Measurements from ENCODE around the gene CRYGA.

Gene CRYGA

DNA sequence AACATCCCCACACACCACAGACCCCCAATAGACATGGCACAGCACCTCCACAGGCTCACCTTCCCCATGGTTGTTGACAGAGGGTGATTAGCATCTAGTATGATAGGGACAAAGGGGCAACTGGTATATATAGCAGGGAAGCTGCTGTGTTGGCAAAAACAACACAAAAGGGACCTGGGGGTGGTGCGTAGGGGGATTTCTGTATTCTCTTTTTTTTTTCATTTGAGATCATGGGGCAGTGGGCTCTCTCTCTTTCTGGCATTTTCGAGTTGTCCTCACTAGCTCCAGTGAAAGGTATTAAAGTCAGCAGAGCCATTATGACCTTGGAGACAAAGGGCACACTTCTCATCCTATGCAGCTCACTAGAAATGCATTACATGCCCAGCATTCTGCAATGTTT lies at the start of gene CRYGA:
Gene CRYGA (minus strand): TSS at position 101 of the 400 bp plus-strand sequence. CDS start 33 bp downstream, at position 68.
- peaks cover 3% of the 10 kb centered on the region; the same call in 1 of the 2 replicates for H3K4me1 ChIP-seq (ENCODE audit: insufficient read depth, low read length)
- H3K9ac ChIP-seq (ENCODE audit: low read depth, low read length) = no peak within 1 kb of the TSS
- no peaks in the 10 kb centered on the region for H3K36me3 ChIP-seq (ENCODE audit: insufficient read depth, low read depth, low read length)
- H3K27ac ChIP-seq (ENCODE audit: low read length) = no peak within 1 kb of the TSS
- H3K27me3 ChIP-seq (ENCODE audit: insufficient read depth, low read length) = no peaks in the 10 kb centered on the region
- H3K9me3 ChIP-seq (ENCODE audit: insufficient read depth, low read depth, low read length) = no peaks in the 10 kb centered on the region
- no peak within 1 kb of the TSS for H3K4me3 ChIP-seq (ENCODE audit: low read length)

- Histone ChIP-seq H3K27ac (ENCODE audit: low read length) (no peak overlapping the region), H3K4me1 (ENCODE audit: insufficient read depth, low read length) (no peaks in the 10 kb centered on the region), H3K9ac (ENCODE audit: low read depth, low read length) (no peak overlapping the region), H3K36me3 (ENCODE audit: insufficient read depth, low read depth, low read length) (no peaks in the 10 kb centered on the region), H3K9me3 (ENCODE audit: insufficient read depth, low read depth, low read length) (no peaks in the 10 kb centered on the region), H3K27me3 (ENCODE audit: insufficient read depth, low read length) (no peaks in the 10 kb centered on the region), H3K4me3 (ENCODE audit: low read length) (no peak overlapping the region)
These were observed 47.5 kb upstream of the CRYGA start for GRCh38 chr2:208210688-208211451.

- Histone ChIP-seq H3K27ac (ENCODE audit: low read length) (no peak overlapping the region), H3K4me1 (ENCODE audit: insufficient read depth, low read length) (no peaks in the 10 kb centered on the region), H3K4me3 (ENCODE audit: low read length) (no peak overlapping the region)
These were observed 45.1 kb upstream of the CRYGA start for GRCh38 chr2:208208335-208209085.

DNA sequence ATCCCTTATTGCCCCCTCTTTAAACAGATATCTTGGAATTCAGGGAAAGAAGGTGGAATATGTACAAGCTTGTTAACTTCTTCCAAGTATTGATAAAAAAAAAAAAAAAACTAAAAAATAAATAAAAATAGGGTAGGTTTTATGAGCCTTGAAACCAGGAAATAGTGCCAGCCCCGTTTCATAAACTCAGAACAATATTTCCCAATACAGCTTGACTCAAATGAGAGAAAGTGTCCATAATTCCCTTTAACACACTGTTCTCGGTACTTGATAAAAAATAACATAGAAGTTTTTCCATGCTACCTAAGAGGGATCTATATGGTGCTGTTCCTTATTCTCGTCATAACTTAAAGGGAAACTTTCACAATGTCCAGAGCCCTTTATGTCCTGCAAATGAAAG lies 44.4 kb upstream of the CRYGA start:
- Histone ChIP-seq H3K36me3 (ENCODE audit: insufficient read depth, low read depth, low read length) (no peaks in the 10 kb centered on the region), H3K4me3 (ENCODE audit: low read length) (no peak overlapping the region), H3K9me3 (ENCODE audit: insufficient read depth, low read depth, low read length) (no peaks in the 10 kb centered on the region), H3K4me1 (ENCODE audit: insufficient read depth, low read length) (no peaks in the 10 kb centered on the region), H3K27ac (ENCODE audit: low read length) (no peak overlapping the region), H3K9ac (ENCODE audit: low read depth, low read length) (no peak overlapping the region), H3K27me3 (ENCODE audit: insufficient read depth, low read length) (no peaks in the 10 kb centered on the region)

More at GRCh38 chr2:208208335-208209085, 45.1 kb upstream of the CRYGA start:
- H3K27me3 ChIP-seq (ENCODE audit: insufficient read depth, low read length) = no peaks in the 10 kb centered on the region
- no peaks in the 10 kb centered on the region for H3K9me3 ChIP-seq (ENCODE audit: insufficient read depth, low read depth, low read length)
- no peak overlapping the region for H3K9ac ChIP-seq (ENCODE audit: low read depth, low read length)
- no peaks in the 10 kb centered on the region for H3K36me3 ChIP-seq (ENCODE audit: insufficient read depth, low read depth, low read length)

DNA sequence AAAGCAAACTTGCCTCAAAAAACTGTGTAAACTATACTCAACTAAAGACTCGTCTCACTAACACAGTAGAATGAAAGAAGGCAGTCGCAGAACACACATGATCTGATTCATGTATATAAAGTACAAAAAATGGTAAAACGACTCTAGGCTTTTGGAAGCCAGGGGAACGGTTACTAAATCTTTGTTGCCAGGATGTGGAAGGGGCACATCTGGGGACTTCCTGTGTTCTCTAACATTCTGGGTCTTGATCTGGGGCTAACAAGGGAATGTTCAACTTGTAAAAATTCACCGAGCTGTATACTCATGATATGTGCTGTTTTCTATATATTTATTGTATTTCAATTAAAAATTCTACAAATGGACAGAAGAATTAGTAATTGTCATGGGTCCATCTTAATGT lies 40.8 kb upstream of the CRYGA start:
- Histone ChIP-seq H3K27me3 (ENCODE audit: insufficient read depth, low read length) (no peaks in the 10 kb centered on the region), H3K9me3 (ENCODE audit: insufficient read depth, low read depth, low read length) (no peaks in the 10 kb centered on the region), H3K4me3 (ENCODE audit: low read length) (no peak overlapping the region), H3K36me3 (ENCODE audit: insufficient read depth, low read depth, low read length) (no peaks in the 10 kb centered on the region), H3K4me1 (ENCODE audit: insufficient read depth, low read length) (no peaks in the 10 kb centered on the region), H3K27ac (ENCODE audit: low read length) (no peak overlapping the region), H3K9ac (ENCODE audit: low read depth, low read length) (no peak overlapping the region)

DNA sequence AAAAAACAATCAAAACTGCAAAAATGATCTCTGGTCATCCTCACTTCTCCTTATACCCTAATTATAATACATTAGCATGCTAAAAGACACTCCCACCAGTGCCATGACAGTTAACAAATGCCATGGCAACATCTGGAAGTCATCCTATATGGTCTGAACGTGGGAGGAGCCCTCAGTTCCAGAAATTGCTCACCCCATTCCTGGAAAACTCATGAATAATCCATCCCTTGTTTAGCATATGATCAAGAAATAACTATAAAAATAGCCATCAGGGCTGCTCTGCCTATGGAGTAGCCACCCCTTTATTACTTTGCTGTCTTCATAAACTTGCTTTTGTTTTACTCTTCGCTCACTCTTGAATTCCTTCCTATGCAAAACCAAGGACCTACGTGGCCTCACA lies 32.1 kb upstream of the CRYGA start:
- no peaks in the 10 kb centered on the region for H3K36me3 ChIP-seq (ENCODE audit: insufficient read depth, low read depth, low read length)
- no peak overlapping the region for H3K27ac ChIP-seq (ENCODE audit: low read length)
- H3K9me3 ChIP-seq (ENCODE audit: insufficient read depth, low read depth, low read length) = no peaks in the 10 kb centered on the region
- H3K4me1 ChIP-seq (ENCODE audit: insufficient read depth, low read length) = no peaks in the 10 kb centered on the region; the same call in 1 of the 2 replicates
- no peak overlapping the region for H3K9ac ChIP-seq (ENCODE audit: low read depth, low read length)
- no peaks in the 10 kb centered on the region for H3K27me3 ChIP-seq (ENCODE audit: insufficient read depth, low read length)
- no peak overlapping the region for H3K4me3 ChIP-seq (ENCODE audit: low read length)

DNA sequence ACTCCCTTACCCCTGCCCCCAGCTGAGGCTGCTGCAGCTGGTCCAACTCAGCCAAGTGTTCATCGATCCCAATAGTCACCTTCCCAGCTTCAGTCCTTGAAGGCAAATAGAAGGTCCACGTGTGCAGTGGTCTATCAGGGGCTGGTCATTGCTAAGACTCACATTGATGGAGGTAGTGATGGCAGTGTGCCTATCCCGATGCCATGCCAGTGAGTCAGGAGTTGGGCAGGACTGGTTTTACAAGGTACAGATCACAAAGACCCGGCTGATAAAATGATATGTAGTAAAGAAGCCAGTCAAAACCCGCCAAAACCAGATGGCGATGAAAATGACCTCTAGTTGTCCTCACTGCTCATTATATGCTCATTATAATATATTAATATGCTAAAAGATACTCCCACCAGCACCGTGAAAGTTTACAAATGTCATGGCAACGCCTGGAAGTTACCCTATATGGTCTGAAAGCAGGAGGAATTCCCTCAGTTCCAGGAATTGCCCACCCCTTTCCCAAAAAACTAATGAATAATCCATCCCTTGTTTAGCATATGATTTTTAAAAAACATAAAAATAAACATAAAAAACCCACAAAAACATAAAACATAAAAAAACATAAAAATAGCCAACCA lies 29.3 kb upstream of the CRYGA start:
- H3K9me3 ChIP-seq (ENCODE audit: insufficient read depth, low read depth, low read length) = no peaks in the 10 kb centered on the region
- no peak overlapping the region for H3K9ac ChIP-seq (ENCODE audit: low read depth, low read length)
- no peak overlapping the region for H3K4me3 ChIP-seq (ENCODE audit: low read length)
- no peaks in the 10 kb centered on the region for H3K27me3 ChIP-seq (ENCODE audit: insufficient read depth, low read length)
- no peaks in the 10 kb centered on the region for H3K36me3 ChIP-seq (ENCODE audit: insufficient read depth, low read depth, low read length)
- H3K4me1 ChIP-seq (ENCODE audit: insufficient read depth, low read length) = peaks cover 12% of the 10 kb centered on the region; the same call in 1 of the 2 replicates
- H3K27ac ChIP-seq (ENCODE audit: low read length) = no peak overlapping the region

DNA sequence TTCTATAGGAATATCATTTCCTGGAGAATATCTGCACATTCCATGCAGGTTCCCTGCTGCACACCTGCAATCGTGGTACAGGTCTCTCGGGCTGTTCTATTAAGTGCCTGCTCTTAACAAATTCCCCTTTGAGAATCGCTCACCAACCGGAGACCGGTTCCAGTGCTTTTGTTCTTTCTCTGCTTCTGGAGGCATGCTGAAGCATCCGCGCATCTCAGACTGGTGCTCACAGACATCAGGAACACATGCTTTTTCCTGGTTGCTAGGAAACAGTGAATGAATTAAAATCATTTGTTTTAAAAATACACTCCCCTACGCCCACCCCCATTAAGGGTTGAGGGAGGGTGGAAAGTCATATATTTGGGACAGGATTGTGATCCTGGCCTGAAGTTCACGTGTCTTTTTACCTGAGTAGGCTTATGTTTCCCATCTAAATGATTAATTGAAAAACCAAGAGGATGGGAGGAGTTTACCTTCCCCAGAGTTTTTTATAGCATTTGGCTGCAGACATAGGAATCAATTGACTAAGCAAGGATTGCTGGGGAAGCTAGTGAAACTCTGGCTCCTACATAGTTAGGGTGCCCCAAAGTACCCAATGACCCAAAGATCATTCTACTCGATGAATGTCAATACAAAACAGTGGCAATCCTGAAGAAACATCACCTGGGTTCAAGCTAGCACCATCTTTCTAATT lies 26.6 kb upstream of the CRYGA start, which contains the start of gene C2orf80:
Gene C2orf80 (minus strand): TSS at position 221 of the 694 bp plus-strand sequence. CDS start 3,044 bp downstream, outside the sequence.
- Histone ChIP-seq H3K36me3 (ENCODE audit: insufficient read depth, low read depth, low read length) (no peaks in the 10 kb centered on the region), H3K27ac (ENCODE audit: low read length) (no peak within 1 kb of the TSS), H3K9me3 (ENCODE audit: insufficient read depth, low read depth, low read length) (no peaks in the 10 kb centered on the region), H3K4me1 (ENCODE audit: insufficient read depth, low read length) (peaks cover 23% of the 10 kb centered on the region; the same call in 1 of the 2 replicates), H3K9ac (ENCODE audit: low read depth, low read length) (peak within 1 kb of the TSS; percentile 34; the same call in 1 of the 2 replicates), H3K27me3 (ENCODE audit: insufficient read depth, low read length) (no peaks in the 10 kb centered on the region), H3K4me3 (ENCODE audit: low read length) (no peak within 1 kb of the TSS)

DNA sequence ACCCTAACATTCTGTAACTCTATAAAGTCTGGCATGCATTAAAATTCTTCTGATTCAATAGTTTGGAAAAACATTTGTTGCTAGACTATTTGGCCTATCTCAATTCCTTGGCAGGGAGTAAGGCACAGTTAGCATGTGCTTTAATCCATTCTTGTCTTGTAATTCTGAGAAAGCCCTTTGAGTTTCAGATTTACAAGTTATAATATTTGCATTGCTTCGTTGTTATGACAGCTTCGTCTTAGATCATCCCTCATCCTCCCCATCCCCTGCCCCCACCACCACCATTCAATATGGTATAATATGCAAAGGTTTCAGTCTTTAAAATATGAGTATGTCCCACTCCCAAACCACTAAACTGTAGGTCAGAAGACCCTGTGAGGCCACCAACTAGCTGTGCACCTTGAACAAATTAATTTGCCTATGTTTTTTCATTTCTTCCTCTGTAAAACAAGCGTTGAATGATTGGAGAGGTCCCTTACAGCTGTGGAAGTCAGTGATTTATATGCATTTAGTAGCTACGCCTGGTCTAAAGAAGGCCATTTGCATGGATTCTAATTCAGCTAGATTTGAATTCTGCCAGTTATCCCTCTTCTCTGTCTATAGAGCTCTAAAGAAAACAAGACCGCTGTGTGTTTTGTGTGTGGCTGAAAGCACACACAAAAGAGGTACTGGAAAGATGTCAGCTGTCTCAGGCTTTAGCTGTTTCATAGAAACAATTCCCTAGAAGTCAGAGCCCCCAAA lies 25.9 kb upstream of the CRYGA start:
- Histone ChIP-seq H3K4me1 (ENCODE audit: insufficient read depth, low read length) (peaks cover 30% of the 10 kb centered on the region; the same call in 1 of the 2 replicates), H3K9me3 (ENCODE audit: insufficient read depth, low read depth, low read length) (no peaks in the 10 kb centered on the region), H3K9ac (ENCODE audit: low read depth, low read length) (peak overlapping the region; percentile 1; the same call in 1 of the 2 replicates), H3K27ac (ENCODE audit: low read length) (no peak overlapping the region), H3K4me3 (ENCODE audit: low read length) (no peak overlapping the region), H3K36me3 (ENCODE audit: insufficient read depth, low read depth, low read length) (no peaks in the 10 kb centered on the region), H3K27me3 (ENCODE audit: insufficient read depth, low read length) (no peaks in the 10 kb centered on the region)

GRCh38 chr2:208186893-208187292 lies 23.5 kb upstream of the CRYGA start:
- Histone ChIP-seq H3K9ac (ENCODE audit: low read depth, low read length) (no peak overlapping the region), H3K9me3 (ENCODE audit: insufficient read depth, low read depth, low read length) (no peaks in the 10 kb centered on the region), H3K36me3 (ENCODE audit: insufficient read depth, low read depth, low read length) (no peaks in the 10 kb centered on the region), H3K27me3 (ENCODE audit: insufficient read depth, low read length) (no peaks in the 10 kb centered on the region), H3K27ac (ENCODE audit: low read length) (no peak overlapping the region), H3K4me1 (ENCODE audit: insufficient read depth, low read length) (peaks cover 36% of the 10 kb centered on the region; the same call in 1 of the 2 replicates), H3K4me3 (ENCODE audit: low read length) (no peak overlapping the region)

All from iPS-20b (cell line).